Endothelial cell of hepatic sinusoid (primary cell): ENCODE measurements around the gene FILIP1L.

Experiments
- in situ Hi-C: cut with HindIII; loops from 2 replicates; pipeline ENCODE4 v1.10.0; 2017; ENCODE audit warnings: low sequenced_read_pairs

The FILIP1L gene

DNA sequence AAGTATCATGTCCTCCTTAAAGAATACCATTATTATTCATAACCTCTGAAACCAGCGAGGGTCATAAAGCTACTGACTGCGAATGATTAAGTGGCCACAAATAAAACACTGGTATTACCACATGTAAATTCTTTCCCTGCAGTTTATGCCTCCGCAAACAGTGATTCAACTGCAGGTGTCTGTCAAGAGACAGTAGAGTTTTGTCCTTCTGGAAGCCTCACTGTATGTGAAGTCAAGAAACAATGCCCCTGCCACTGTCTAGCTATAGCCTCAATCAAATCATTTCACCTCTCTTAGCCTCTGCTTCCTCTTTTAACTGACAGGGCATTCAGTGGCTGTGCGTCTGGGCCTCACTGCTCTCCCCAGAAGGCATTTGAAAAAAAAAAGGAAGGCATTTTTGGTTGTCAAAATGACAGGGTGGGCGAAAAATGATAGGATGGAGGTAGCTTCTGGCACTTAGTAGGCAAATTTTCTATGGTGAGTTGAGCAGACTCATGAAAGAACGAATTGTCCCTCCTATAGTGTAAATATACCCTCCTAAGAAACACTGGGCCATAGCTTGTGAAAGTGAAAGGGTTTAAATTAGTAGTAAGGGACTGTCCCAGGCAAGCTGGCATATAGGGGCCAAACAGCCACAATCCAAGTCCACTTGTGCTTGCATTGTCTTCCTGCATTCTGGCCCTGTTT lies 66.7 kb downstream of the FILIP1L start:
- in situ Hi-C loops, result no loop called here

DNA sequence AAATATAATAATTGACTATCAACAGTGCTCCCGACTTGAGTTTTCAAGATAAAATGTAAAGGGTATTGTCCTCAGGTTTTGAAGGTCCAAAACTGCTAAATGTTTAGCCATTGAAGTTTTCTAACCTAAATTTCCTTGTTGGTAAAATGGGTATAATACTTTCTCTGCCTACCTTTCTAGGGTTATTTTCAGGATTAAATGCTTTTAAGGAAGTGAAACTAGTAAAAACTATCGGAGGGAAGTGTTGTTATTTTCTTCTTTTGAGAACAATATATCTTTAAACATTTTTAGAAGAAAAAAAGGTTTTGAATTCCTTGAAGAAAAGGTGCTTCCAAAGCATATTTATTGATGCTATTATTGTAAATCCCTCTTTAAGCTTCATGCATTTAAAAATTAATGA lies 67.3 kb downstream of the FILIP1L start:
- in situ Hi-C loops, result no loop called here

DNA sequence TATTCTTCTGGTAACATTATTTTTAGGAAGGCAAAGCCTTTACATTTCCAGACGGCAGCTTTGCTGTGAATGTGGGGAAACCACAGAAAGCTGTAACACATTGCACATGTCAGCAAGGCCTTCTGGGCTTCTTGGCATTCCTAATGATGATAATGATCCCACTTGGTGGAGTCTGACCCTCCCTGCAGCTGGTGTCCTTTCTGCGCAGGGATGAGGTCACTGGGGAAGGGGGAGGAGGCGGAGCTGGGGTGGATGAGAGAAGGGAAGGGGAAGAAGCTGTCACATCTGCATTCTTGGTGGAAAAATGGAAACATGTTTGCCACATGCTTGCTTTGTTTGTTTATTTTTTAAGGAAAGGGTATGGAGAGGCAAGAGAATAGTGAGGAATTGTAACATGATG lies 68.6 kb downstream of the FILIP1L start:
- in situ Hi-C loops, result no loop called here

DNA sequence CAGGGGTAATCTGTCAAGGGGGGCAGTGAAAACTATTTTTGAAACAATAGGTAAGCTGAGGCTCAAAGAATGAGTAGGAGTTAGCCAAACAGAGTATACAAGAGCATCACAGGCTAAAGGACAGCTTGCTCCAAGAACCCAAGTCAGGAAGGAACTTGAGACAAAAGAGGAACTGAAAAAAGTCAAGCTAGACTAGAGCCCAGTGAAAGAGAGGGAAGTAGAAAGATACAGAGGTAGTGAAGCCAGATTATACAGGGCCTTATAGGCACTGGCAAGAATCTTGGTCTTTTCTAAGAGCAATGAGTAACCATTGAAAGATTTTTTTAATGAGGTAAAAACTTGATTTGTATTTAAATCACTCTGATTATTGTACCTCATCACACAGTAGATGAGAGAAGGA lies 69.9 kb downstream of the FILIP1L start:
- in situ Hi-C loops, result no loop called here

DNA sequence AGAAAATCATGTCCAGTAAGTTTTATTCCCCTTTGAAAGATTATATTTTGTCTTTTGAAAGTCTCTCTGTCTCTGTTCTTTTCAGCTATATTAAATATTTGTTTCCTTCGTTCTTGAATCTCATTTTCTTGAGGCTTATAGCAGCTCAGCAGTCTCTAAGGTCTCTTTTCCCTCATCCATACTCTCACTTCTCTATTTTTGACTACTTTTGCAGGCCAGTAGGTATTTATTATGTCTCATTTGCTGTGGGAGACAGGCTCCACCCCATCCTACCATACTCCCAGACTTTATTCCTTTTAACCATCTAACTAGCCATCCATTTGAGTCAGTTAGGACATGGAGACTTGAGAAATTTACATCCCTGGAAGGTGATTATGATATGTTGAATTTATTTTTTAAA lies 71.0 kb downstream of the FILIP1L start:
- in situ Hi-C loops, result no loop called here

DNA sequence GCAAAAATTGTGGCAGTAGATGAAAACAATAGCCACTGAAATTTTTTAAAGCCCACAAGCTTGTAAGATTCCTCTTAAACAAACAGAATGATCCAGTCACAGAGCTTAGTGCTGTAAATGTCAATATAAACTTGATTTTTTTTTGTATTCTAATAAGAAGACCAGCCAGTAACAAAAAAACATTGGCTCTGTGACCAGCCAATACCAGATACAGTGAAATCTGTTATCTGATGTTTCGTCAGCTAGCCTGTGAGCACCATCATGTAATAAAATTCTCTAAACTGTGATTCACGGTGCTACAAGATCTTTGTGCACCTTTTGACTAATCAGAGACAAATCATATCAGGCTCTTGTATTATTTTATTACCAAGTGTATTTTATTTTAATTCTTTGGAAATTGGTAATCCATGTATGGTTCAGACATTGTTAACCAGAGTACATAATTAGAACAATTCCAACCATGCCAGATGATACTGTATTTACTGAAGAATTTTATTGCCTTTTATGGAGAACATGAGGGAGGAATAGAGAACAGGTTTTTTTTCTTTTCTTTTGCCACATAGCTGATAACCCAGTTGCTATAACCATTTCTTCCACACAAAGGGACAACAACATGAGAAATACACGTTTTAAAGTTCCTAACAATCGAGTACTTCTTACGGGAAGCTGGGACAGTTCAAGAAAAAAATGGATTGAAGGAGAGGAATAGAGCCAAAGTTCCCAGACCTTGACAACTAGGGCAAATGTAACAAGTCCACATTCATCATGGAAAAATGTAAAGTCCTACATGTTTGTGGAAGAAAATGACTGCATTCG lies 71.9 kb downstream of the FILIP1L start:
- in situ Hi-C loops, result no loop called here

DNA sequence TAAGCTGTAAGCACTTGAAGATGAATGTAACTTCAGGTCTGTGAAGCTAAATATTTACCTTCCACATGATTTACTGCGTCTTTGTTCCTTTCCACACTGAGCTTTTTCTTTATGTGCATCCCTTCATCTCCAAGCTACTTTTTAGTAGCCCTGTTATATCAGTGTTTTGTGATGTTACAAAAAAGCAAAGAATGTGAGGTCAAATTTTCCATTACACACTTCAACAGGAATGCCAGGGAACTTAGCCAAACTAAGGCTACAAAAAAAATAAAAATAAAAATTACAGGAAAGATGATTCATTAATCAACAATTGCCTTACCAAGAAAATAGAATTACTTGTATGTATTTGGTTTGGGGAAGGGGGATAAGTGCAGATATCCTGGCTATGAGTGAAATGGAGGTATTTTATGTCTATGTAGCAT lies 73.0 kb downstream of the FILIP1L start:
- in situ Hi-C loops, result no loop called here

DNA sequence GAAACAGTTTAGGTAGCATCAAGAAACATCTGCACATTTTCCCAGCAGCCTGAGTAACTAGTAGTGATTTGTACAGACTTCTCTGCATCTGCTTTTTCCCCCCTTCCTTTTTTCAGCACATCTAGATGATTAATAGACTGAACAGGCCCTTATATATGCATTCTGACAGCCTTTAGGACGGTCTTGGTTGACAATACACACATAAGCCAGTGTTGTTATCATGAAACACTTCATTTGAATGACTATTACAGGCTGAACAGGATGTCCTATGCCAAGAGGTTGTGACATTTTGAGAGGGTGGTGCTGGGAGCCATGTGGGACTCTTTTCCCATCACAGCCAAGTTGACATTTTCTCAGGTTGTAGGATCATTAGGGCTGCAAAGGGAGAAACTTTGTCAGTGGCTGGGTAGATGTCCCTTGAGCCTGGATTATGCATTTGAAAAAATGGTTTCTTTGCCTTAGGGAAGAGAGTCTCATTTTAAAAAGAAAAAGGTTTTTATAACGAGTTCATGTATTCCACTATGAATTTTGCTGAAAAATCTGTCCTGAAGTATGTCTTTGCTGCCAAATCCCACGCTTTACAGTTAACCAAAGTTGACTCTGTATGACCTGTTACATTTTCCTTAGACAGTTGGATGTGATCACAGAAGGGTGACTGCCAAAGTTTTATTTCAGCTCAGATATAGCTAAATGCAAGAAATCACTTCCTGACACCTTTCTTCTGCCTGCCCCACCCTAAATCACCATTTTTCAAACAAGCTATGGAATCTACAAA lies 73.7 kb downstream of the FILIP1L start:
- in situ Hi-C loops, result no loop called here

DNA sequence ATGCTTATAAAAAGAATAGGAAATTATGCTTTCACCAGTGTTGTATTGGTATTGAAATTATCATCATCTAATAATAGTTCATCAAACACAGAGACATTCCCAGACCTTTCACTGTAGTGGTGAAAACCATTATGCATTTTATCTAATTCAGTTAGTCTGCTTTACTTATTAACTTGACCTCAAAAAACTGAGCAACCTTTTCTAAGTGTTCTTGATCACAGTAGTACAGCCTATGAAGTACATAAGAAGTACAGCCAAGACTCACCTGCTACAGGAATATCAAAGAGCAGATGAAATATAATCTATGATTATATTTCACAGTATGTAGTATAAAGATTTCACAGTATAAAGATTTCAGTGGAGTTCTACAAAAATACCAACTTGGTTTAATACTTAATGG lies 75.2 kb downstream of the FILIP1L start:
- in situ Hi-C loops, result no loop called here

DNA sequence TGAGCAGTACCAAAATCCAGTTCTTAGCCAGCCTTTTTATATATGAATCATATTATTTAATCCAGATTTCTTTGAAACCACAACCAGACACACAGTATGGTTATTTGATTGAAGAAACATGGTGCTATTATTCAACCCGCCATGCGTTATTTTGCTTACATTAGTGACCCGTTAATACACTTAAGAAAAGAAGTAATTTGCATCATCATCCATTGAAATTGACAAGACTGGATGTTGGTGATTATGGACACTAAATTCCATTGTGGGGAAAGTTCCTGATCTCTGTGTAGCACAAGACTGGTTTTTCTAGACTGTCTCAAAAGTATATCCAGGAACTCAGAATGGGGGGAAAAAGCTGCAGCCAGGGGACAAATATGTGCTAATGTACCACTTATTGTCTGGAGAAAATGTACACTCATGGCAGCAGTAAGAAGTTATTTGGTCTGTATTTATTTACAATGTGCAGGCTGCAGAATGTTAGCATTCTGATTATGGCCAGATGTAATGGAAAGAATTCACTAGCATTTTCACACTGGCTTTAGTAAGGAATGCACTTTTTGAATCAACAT lies 80.3 kb downstream of the FILIP1L start:
- in situ Hi-C loops, result no loop called here

DNA sequence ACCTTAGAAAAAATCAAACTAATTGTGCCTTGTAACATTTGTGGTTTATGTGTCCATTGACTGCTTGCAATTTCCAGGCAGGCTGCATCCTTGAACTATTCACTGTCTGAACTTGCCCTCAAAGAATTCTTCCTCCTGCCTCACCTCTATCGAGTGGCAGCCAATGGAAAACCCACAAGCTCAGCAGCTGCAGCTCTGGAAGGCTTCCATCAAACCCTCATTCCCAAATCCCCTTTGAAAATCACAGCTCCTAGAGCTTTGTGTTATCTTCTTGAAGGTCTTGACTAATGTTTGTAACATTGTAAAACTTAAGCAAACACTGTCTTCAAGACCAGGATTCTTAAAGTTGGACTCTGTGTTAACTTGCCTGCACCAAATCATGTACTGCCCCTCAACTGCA lies 81.1 kb downstream of the FILIP1L start:
- in situ Hi-C loops, result no loop called here

DNA sequence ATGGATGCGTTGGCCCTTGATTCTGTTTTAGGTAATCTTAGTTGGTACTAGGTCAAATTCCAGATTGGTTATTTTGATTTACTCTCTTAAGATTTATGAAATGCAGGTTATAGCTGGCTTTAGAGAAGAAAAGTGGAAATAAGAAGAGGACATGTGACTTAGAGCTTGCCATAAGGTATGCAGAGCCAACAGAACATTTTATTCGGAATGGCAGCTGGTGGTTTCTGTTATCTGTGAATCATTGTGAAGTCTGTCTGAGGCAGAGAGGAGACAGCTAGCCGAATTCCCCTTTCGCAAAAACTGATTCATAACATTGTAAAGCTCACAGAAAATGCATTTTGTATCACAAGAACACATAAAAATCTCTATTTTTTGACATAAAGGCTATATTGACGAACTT lies 82.1 kb downstream of the FILIP1L start:
- in situ Hi-C loops, result no loop called here

DNA sequence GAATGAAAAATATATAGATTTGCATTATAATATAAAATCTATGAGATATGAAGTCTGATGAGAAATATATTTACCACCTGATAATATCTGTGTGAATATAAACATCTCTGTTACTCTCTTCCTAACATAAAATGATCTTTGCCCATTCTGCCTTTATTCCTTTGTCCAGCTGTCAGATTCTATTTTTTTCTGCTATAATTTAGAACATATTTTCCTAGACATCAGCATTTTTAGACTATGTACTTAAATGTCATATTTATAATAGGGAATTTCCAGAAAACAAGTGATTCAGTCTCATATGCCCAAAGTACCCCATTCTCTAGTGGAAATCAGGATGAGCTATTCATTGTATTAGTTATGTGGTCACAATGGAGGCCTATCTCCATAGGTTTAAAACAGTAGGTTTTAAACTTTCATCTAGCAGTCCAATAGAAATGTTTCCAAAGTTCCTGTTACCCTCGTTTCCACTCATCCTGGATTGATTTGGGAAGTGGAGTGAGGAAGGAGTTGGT lies 83.3 kb downstream of the FILIP1L start:
- in situ Hi-C loops, result no loop called here

DNA sequence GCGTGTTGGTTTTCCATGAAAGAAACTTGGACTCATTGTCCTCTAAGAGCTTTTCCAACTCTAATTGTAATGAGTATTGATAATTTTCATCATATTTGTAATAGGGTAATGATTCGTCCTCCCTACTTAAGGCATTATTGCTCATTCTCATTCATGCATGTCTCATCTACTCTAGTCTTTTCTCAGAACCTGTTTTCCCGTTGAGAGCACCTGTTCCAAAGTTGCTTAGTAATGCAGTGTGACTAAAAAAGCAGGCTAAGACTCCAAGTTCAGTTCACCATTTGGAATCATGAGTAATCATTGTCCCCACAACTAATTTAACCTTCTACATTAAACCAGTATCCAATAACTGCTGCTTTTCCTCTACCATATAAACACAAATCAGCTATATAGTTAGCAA lies 84.0 kb downstream of the FILIP1L start:
- in situ Hi-C loops, result no loop called here

DNA sequence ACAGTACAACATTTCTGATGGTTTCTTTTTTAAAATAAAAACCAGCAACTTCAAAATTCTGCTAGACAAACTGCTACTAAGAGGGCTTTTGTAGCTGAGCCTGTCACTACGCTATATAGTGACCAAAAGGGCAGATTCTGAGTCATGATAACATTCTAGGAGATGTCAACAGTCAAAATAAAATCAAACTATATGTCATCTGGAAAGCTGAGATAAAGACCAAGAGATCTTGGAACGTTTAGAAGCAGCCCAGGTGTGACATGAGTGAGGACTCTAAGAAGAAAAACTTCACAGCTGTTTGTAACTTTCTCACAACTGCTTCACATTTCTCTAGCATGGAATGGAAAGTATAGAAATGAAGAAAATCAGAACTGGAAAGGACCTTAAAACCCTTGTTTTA lies 84.6 kb downstream of the FILIP1L start:
- in situ Hi-C loops, result no loop called here

DNA sequence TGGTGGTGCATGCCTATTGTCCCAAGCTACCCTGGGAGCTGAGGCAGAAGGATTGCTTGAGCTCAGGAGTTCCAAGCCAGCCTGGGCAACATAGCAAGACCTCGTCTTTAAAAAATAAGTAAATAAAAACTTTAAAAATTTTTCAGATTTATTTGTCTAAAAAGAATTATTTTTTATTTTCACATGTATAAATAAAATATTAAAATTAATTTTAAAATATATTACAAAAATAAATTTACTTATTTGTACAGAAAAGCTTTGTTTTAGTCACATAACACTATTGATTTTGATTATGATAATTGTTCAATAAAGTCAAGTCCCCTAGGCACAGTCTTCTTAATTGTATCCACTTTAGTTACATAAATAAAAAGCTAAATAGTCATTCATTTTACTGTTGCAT lies 85.2 kb downstream of the FILIP1L start:
- in situ Hi-C loops, result no loop called here

DNA sequence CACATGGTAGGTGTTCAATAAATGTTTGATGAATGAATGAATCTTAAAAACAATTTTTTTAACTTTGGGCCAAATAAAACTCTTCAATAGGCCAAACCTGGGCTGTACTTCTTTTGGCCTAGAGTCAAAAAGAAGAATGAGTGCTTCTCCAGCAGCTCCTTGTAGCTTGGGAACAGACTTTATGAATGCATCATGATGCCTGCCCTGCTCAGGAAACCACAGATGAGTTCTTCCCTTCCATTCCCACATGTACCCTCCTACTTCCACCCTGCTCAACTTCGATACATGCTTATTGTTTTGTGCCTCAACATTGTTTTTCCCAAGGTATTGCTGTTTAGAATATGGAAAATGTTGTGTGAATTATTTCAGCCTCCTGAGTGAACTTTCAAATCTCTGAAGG lies 87.0 kb downstream of the FILIP1L start:
- in situ Hi-C loops, result no loop called here

DNA sequence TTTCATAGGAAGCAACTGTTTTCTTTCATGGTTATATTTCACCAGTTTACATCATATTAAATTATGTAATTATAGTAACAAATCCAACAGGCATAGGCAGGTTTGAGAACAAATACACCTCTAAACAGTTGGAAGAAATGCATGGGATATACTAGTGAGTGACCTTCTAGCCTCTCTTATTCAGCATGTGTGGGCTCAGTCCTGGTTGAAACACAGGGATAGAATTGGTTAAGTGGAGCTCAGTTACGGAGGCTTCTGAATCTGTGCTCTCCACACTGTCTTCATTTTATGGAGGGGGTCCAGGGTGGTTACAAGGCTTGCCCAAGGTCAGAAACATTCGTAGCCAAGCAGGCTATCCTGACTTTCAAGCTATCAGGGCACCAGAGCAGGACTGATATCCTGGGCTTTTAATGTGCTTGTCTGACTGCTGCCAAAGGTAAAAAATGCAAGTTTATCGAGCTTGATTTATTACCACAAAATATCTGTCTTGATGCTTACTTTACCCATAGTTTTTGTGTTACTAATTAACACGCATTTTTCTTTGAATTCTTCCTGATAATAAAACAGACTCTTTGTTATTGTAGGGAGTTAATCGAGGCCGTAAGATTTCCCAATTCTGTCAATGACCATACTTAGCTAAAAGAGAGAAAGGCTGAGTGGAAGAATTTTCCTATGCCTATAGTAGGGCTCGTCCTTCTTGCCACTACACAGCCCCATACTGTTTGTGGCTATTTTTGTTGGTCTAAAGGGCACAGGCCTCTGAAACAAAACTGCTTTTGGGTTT lies 89.6 kb downstream of the FILIP1L start:
- in situ Hi-C loops, result no loop called here

DNA sequence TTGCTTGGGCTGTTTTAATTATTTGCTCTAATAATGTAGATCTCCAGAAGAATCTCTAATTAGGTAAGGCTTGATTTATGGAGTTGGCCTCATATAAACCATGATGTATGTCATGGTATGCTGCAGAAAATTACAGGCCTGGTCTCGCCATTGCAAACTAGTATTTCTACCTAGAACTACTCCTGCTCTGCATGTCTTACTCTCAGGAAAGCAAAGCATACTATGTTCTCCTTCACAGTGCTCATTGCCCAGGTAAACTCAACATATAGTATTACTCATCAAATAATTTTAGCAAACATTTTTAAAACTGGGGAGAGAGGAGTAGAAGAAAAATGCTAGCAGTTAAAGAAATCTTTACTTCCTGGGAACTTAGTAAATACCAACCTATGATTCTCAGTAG lies 90.7 kb downstream of the FILIP1L start:
- in situ Hi-C loops, result no loop called here

DNA sequence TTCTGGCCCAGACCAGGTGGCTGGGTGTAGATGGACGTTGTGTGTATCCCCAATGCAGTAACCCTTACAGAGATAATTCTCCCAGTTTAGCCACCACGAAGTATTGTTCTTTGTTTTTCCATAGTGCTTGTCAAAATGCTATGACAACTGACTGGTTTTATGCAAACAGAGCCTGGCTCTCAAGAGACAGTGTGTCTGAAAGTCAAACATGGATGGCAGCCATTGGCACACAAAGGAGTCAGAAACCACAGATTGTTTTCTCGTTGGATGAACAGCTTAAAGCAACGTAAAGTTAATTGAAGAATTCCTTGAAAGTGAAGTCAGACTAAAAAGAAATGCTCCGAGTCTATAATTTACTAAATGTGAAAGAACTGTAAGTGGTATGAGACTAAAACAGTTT lies 91.2 kb downstream of the FILIP1L start:
- in situ Hi-C loops, result no loop called here
